Spinal cord (tissue), 10 donors: ENCODE results near the gene ARHGAP25. TPM values are rescaled to one million over a fixed set of nuclear protein-coding genes. Genes with fewer than 3 reads are reported as not detected.

Experiments used
- DNase-seq, 6 donors: peaks; one replicate each; pipeline versions ENCODE4 v3.0.0 to v3.0.0-alpha.2; 2013 to 2015; ENCODE audit warnings: low spot score in 6 of 6, low read depth in 4 of 6
- H3K27ac ChIP-seq: one replicate; pipeline ENCODE4 v1.5.1; 2013; ENCODE audit warnings: low read depth, low read length, control low read depth
- H3K27me3 ChIP-seq: one replicate; pipeline ENCODE4 v1.6.1; 2013; ENCODE audit warnings: low read length; ENCODE audit not compliant: control insufficient read depth, insufficient read depth
- H3K36me3 ChIP-seq: one replicate; pipeline ENCODE4 v1.6.1; 2013; ENCODE audit warnings: low read length; ENCODE audit not compliant: control insufficient read depth, insufficient read depth
- H3K4me1 ChIP-seq: one replicate; pipeline ENCODE4 v1.6.1; 2013; ENCODE audit warnings: low read length; ENCODE audit not compliant: control insufficient read depth, insufficient read depth
- H3K4me3 ChIP-seq: one replicate; pipeline ENCODE4 v1.5.1; 2013; ENCODE audit warnings: low read depth, low read length, control low read depth
- H3K9me3 ChIP-seq: one replicate; pipeline ENCODE4 v1.6.1; 2013; ENCODE audit warnings: low read length; ENCODE audit not compliant: control insufficient read depth, insufficient read depth
- WGBS: methylation state at CpG from one replicate; pipeline ENCODE4 v1.1.5; 2013; ENCODE audit warnings: missing lambda C conversion rate; ENCODE audit not compliant: insufficient coverage; 5-methylcytosine and 5-hydroxymethylcytosine counted together
- polyA plus RNA-seq, 2 donors: library from polyadenylated mRNA; unstranded; fragments of 120-200 nt; gene quantifications; one replicate each; pipeline ENCODE4 v1.2.1, GENCODE V29; 2013; ENCODE audit not compliant: insufficient read length in 2 of 2
- total RNA-seq, 2 donors: library from RNA; depleted of rRNA in 1 of 2; stranded (reverse); fragments of 120-200 nt in 1 of 2; fragments of >200 nt in 1 of 2; gene quantifications; one replicate each; pipeline versions ENCODE4 v1.2.3 to v1.2.4, GENCODE V29; 2013 to 2014
- donor health status: healthy.

Gene ARHGAP25
- total and polyA plus RNA-seq, 4 donors: 3.9 to 7.2 (median 5.4) TPM

DNA sequence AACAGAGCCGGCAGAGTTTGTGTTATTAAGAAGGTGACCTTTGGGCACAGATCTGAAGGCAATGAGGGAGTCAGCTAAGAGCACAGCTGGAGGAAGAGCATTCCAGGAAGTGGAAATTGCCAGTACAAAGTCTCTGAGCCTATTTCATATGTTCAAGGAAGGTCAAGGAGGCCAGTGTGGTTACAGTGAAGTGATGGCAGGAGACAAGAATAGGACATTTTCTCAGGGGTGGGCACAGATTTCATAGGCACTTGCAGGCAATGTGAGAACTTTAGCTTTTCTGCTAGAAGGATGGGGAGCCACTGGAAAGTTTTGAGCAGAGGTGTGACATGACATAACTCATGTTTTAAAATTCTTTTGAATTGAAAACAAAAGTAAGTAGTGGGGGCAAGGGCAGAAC lies 50.3 kb downstream of the ARHGAP25 start:
- no peaks in the 10 kb centered on the region for H3K36me3 ChIP-seq
- H3K9me3 ChIP-seq: no peaks in the 10 kb centered on the region
- H3K27ac ChIP-seq: no peak overlapping the region
- H3K27me3 ChIP-seq: no peaks in the 10 kb centered on the region
- WGBS: 65% methylated on average over 1 of the region's 1 CpG
- no peaks in the 10 kb centered on the region for H3K4me1 ChIP-seq
- DNase-seq: no peak
- H3K4me3 ChIP-seq: no peak overlapping the region

DNA sequence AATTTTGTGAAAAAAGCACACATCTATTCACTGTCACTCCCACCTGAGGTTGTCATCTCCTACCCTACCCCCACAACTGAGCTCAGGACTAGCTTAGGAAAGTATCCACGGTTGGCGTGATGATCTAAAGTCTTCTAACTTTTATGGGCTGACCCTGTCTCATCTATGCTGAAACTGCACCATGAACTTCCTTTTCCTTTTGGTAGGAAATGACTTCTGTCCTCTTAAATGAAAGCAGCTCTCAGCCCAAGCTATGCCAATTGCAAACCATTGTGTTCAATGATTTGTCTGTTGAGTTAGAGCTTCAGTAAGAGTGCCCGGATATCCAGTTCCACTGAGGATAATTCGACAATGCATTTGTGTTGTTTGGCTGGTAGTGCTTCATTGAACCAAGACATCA lies 52.7 kb downstream of the ARHGAP25 start:
- H3K4me1 ChIP-seq: no peaks in the 10 kb centered on the region
- H3K27ac ChIP-seq: no peak overlapping the region
- H3K4me3 ChIP-seq: no peak overlapping the region
- no peak for DNase-seq
- H3K27me3 ChIP-seq: no peaks in the 10 kb centered on the region
- 100% methylated on average over 2 of the region's 4 CpGs for WGBS
- H3K36me3 ChIP-seq: no peaks in the 10 kb centered on the region
- H3K9me3 ChIP-seq: no peaks in the 10 kb centered on the region

DNA sequence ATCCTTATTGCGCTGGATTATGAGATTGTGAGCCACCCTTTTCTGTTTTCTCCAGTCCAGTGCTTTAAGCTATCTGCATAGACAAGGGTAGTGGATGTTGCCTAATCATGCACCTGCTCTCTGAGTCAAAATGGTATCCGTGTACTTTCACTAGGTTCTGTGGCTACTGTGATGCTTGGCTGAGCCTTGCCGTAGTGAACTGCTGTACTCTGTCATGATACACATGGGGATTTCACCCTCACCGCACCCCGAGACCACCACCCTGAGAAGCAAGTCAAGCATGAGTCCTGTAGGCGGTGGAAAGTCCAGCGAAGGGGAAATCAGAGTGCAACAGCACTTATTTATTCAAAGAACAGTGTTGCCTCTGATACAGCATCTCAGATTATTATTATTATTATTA lies 55.0 kb downstream of the ARHGAP25 start:
- H3K27ac ChIP-seq: no peak overlapping the region
- H3K36me3 ChIP-seq: no peaks in the 10 kb centered on the region
- H3K4me1 ChIP-seq: no peaks in the 10 kb centered on the region
- no peaks in the 10 kb centered on the region for H3K9me3 ChIP-seq
- 96% methylated on average over 6 of the region's 7 CpGs for WGBS
- no peak for DNase-seq
- no peak overlapping the region for H3K4me3 ChIP-seq
- no peaks in the 10 kb centered on the region for H3K27me3 ChIP-seq

DNA sequence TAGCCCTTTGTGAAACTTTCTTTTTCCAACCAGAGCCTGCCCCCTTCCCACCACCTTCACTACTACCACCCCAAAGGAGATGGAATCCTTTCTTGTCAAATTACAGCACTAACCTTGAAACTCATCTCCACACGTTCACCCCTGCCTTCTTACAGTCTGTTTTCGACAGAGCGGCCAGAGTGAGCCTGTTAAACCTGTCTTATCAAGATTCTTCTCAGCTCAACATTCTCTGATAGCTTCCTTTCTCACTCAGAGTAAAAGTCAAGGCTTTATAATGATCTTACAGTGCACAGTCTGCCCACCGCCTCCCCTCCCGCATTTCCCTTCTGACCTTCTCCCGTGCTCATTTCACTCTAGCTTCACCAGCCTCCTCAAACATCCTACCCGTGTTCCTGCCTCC lies 56.0 kb downstream of the ARHGAP25 start:
- Histone ChIP-seq H3K27ac (no peak overlapping the region), H3K36me3 (no peaks in the 10 kb centered on the region), H3K4me3 (no peak overlapping the region), H3K4me1 (no peaks in the 10 kb centered on the region), H3K27me3 (no peaks in the 10 kb centered on the region), H3K9me3 (no peaks in the 10 kb centered on the region)
- 88% methylated on average over 7 of the region's 7 CpGs for WGBS
- DNase-seq: no peak

DNA sequence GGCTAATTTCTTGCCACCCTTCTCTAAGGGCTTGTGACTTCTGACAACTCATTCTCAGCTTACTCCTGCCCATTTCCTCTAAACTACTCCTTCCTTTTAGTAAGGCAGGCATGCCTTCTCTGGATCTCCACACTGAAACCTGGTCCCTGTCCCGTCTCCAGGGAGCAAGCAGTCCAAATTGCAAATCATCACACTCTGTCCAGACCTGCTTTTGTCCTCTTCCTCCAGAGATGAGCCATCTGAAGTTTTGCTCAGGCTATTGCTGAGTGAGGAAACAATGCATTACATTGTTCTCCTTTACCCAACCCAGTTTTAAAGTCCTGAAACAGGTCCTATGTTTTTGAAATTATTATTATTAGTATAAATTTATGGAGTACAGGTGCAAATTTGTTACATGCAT lies 57.3 kb downstream of the ARHGAP25 start:
- Histone ChIP-seq H3K36me3 (no peaks in the 10 kb centered on the region), H3K4me1 (no peaks in the 10 kb centered on the region), H3K9me3 (no peaks in the 10 kb centered on the region), H3K27me3 (no peaks in the 10 kb centered on the region), H3K4me3 (no peak overlapping the region), H3K27ac (no peak overlapping the region)
- no peak for DNase-seq
- 57% methylated on average over 1 of the region's 1 CpG for WGBS

DNA sequence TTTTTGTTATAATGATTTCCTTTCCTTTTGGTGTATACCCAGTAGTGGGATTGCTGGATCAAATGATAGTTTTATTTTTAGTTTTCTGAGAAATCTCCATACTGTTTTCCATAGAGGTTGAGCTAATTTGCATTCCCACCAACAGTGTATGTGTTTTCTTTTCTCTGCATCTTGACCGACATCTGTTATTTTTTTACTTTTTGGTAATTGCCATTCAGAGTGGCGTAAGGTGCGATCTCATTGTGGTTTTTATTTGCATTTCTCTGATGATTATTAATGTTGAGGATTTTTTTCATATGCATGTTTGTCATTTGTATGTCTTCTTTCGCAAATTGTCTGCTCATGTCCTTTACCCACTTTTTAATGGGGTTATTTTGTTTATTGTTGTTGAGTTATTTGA lies 58.1 kb downstream of the ARHGAP25 start:
- Histone ChIP-seq H3K27ac (no peak overlapping the region), H3K4me1 (no peaks in the 10 kb centered on the region), H3K4me3 (no peak overlapping the region), H3K27me3 (no peaks in the 10 kb centered on the region), H3K36me3 (no peaks in the 10 kb centered on the region), H3K9me3 (no peaks in the 10 kb centered on the region)
- DNase-seq: peak in 1 of 6 donors; percentile 37
- no CpG with 5 or more reads among the region's 4 CpGs for WGBS

DNA sequence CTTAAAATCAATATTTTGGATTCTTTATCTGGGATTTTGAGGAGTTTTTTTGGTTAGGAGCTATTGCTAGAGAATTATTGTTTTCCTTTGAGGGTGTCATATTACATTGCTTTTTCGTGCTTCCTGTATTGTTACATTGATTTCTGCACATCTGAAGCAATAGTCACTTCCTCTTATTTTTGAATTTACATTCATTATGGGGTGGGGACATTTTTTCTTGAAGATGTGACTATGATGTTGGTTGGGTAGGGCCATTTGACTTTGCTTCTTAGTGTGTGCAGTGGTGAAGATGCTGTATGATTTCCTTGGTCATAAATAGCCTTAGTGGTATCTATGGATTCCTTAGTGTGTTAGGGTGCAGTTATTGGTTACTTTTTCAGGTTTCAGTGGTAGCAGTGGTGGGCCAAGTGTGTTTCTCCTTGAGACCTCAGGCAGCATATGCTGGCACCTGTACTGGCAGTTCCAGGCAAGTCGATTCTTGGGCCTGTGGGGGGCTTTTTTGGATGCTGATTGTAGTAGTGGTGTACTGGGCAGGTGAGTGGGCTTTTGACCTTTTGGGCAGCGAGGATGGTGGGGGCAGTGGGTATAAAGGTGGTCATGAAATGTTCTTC lies 61.8 kb downstream of the ARHGAP25 start:
- no peak overlapping the region for H3K27ac ChIP-seq
- no peak for DNase-seq
- no peaks in the 10 kb centered on the region for H3K36me3 ChIP-seq
- H3K9me3 ChIP-seq: no peaks in the 10 kb centered on the region
- no peaks in the 10 kb centered on the region for H3K27me3 ChIP-seq
- 87% methylated on average over 2 of the region's 3 CpGs for WGBS
- H3K4me3 ChIP-seq: no peak overlapping the region
- H3K4me1 ChIP-seq: peaks cover 7% of the 10 kb centered on the region

DNA sequence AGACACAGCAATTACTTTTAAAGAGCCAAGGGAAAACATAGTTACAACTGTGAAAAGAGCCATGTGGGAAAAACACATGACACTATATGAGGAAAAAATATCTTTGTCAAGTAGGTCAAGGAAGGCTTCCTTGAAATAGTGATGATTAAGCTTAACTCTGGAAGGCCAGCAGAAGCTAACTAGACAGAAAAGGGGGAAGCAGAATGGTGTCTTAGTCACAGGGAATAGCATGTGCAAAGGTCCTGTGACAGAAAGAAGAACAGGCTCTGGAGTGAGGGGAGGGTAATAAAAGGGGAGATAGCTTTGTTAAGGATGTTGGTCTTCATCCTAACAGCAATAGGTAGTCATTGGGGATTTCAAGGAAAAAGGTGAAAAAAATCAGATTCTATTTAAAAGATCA lies 64.0 kb downstream of the ARHGAP25 start:
- Histone ChIP-seq H3K27me3 (no peaks in the 10 kb centered on the region), H3K4me3 (no peak overlapping the region), H3K4me1 (peaks cover 7% of the 10 kb centered on the region), H3K36me3 (no peaks in the 10 kb centered on the region), H3K27ac (no peak overlapping the region), H3K9me3 (no peaks in the 10 kb centered on the region)
- no peak for DNase-seq

DNA sequence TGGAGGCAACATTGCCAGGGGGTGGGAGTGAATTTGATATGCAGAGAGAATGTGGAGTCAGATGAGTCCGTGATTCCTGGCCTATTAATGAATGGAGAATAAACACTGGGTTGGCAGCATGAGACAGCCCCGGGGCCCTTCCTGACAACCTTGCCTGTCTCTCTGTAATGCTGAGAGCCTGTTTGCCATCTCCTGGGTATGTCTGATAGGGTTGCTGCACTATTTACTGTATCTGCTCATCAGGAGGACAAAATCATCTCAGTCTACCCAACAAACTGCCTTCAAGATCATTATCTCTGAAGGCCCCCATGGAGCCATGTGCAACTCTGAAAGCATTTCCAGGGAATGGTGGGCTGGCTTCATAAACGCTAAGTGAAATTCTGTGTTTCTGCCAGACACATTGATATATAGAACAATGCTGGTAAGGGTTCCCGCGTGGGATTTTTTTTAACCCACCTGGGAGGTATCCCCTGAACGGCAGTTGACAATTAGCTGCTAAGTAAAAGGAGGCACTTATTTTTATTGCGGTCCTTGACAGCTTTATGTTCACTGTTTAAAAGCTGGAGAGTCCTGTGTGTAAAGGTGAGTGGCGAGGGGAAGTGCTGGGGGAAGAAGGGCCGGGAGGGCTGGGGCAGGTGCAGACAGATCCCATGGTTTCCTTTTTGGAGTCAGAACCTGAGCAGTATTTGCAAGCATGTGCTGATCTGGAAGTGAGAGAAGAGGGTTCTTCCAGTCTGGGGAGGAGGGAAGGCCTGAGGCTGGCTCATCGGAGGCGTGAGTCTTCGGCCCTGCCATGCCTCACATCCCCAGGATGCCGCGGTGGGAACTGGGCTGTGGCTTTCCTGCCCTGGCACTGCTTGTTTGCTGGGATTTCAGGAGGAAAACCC lies 64.8 kb downstream of the ARHGAP25 start:
- no peak overlapping the region for H3K27ac ChIP-seq
- H3K27me3 ChIP-seq: no peaks in the 10 kb centered on the region
- H3K36me3 ChIP-seq: no peaks in the 10 kb centered on the region
- DNase-seq: peak in 2 of 6 donors; percentile 6 to 76
- H3K9me3 ChIP-seq: no peaks in the 10 kb centered on the region
- 62% methylated on average over 13 of the region's 14 CpGs for WGBS
- H3K4me1 ChIP-seq: peaks cover 7% of the 10 kb centered on the region
- no peak overlapping the region for H3K4me3 ChIP-seq

DNA sequence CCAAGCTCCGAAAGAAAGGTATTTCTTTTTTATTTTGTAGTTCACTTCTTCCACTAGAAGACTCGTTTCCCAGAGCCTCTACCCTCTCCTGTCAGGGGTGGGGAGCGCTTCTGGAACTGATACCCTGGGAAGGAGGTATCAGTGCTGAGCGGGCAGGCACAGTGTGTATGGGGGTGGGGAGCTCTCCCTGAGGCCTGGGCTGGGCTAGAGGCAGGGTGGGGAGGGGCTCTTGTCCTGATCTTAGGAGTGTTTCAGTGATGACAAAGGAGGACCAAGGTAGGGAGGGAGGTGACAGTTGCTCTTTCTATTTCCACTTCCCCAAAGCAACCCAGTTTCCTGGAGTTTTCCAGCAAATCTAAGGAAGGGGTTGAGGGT lies 65.4 kb downstream of the ARHGAP25 start:
- no peak for DNase-seq
- no peaks in the 10 kb centered on the region for H3K36me3 ChIP-seq
- peaks cover 7% of the 10 kb centered on the region for H3K4me1 ChIP-seq
- no peak overlapping the region for H3K27ac ChIP-seq
- no peaks in the 10 kb centered on the region for H3K9me3 ChIP-seq
- no peak overlapping the region for H3K4me3 ChIP-seq
- H3K27me3 ChIP-seq: no peaks in the 10 kb centered on the region
- 80% methylated on average over 1 of the region's 4 CpGs for WGBS
